Mesothelial cell of epicardium (in vitro differentiated cells): ENCODE measurements around the gene DCUN1D2. TPM values are rescaled to one million over a fixed set of nuclear protein-coding genes. Genes with fewer than 3 reads are reported as not detected.

Experiments
- DNase-seq, 2 experiments: peaks; one replicate each; pipeline ENCODE4 v3.0.0; 2021; ENCODE audit warnings: low spot score in 2 of 2; ENCODE audit not compliant: unreplicated experiment in 2 of 2
- H3K27ac Mint-ChIP-seq: 2 replicates; pipeline ENCODE4 v1.8.0; 2021; ENCODE audit warnings: mixed read lengths
- H3K27me3 Mint-ChIP-seq: 2 replicates; pipeline ENCODE4 v1.8.0; 2021; ENCODE audit warnings: low read depth, mixed read lengths
- H3K36me3 Mint-ChIP-seq: 2 replicates; pipeline ENCODE4 v1.8.0; 2021; ENCODE audit warnings: mixed read lengths
- H3K4me1 Mint-ChIP-seq: 2 replicates; pipeline ENCODE4 v1.8.0; 2021; ENCODE audit warnings: mixed read lengths
- H3K4me3 Mint-ChIP-seq: 2 replicates; pipeline ENCODE4 v1.8.0; 2021; ENCODE audit warnings: mild to moderate bottlenecking, moderate library complexity, mixed read lengths
- H3K9me3 Mint-ChIP-seq: 2 replicates; pipeline ENCODE4 v1.8.0; 2021; ENCODE audit warnings: mixed read lengths
- total RNA-seq: library from RNA; stranded (reverse); gene quantifications from 3 replicates; pipeline ENCODE4 v1.2.1, GENCODE V29; 2021
- TF ChIP-seq, protein P1 (sequence below): fragments of 200-600 bp; sonication (generic); IDR thresholded peaks from one replicate; pipeline ENCODE4 v1.5.0; 2021; ENCODE audit warnings: antibody characterized with exemption; ENCODE audit not compliant: unreplicated experiment

Gene DCUN1D2
- total RNA-seq, 1 donor from 2014 or later = 40.2 TPM

DNA sequence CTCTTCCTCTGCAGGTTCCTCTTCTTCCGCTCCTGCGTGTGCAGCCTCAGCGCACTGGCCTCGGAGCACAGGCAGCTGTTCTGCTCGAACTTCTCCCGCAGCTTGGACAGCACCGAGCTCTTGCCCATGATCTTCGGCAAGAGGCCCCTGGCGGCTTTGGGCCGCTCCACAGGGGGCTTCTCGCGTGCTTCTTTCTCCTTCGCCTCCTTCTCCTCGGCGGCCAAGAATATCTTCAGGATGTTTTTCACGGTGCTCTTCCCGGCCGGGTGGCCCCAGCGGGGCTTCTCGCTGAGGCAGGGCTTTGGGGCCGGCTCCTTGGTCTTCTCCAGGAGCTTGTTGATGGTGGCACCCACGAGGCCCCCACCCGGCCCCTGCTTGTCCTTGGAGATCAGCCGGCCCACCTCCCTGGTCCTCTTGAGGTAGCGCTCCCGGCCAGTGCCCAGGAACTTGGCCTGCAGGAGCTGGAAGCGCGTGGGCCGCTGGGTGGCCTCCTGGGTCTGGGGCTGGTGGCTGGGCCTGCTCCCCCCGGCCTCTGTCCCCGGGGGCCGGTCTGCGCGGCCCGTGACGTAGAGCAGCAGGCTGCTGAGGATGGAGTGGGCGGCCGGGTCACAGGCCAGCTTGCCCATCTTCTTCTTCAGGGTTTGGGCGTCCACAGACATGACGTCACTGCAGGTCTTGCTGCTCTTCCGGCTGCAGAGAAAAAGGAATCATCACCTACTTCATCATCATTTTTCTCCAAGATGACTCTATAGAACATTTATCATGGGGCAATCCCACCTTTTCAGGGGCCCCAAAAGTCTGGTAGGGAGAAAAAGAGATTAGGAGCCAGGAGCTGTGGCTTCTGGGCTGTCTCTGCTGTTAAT lies 82.7 kb downstream of the DCUN1D2 start:
- no peaks in the 10 kb centered on the region for H3K4me1 Mint-ChIP-seq
- TF ChIP-seq, protein P1, sequence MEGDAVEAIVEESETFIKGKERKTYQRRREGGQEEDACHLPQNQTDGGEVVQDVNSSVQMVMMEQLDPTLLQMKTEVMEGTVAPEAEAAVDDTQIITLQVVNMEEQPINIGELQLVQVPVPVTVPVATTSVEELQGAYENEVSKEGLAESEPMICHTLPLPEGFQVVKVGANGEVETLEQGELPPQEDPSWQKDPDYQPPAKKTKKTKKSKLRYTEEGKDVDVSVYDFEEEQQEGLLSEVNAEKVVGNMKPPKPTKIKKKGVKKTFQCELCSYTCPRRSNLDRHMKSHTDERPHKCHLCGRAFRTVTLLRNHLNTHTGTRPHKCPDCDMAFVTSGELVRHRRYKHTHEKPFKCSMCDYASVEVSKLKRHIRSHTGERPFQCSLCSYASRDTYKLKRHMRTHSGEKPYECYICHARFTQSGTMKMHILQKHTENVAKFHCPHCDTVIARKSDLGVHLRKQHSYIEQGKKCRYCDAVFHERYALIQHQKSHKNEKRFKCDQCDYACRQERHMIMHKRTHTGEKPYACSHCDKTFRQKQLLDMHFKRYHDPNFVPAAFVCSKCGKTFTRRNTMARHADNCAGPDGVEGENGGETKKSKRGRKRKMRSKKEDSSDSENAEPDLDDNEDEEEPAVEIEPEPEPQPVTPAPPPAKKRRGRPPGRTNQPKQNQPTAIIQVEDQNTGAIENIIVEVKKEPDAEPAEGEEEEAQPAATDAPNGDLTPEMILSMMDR = no peak
- H3K9me3 Mint-ChIP-seq = no peaks in the 10 kb centered on the region
- no peak for DNase-seq
- no peaks in the 10 kb centered on the region for H3K27me3 Mint-ChIP-seq
- no peak overlapping the region for H3K27ac Mint-ChIP-seq
- H3K4me3 Mint-ChIP-seq = no peak overlapping the region
- H3K36me3 Mint-ChIP-seq = no peaks in the 10 kb centered on the region

DNA sequence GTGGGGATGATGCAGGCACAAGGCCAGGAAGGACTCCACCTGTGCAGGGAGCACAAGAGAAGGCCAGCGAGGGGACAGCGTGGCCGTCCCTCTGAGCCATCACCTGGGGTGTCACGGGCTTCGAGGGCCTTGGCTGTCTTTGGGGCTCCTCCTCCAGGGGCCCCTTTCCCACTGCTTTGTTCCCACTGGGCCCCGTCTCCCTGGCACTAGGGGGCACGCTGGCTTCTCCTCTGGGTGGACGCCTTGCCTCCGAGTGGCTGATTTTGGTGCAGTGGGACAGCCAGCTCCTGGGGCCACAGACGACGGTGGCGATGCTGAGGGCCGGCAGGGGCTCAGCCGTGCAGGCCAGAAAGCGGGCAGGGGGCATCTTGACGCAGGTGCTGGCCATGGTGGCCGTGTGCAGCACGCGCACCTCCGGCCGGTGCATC lies 83.4 kb downstream of the DCUN1D2 start:
- Mint-ChIP-seq H3K4me1 (no peaks in the 10 kb centered on the region), H3K4me3 (no peak overlapping the region), H3K27me3 (no peaks in the 10 kb centered on the region), H3K27ac (no peak overlapping the region), H3K36me3 (no peaks in the 10 kb centered on the region), H3K9me3 (no peaks in the 10 kb centered on the region)
- TF ChIP-seq, protein P1 = no peak
- peak in 1 of 2 experiments; percentile 22 for DNase-seq

DNA sequence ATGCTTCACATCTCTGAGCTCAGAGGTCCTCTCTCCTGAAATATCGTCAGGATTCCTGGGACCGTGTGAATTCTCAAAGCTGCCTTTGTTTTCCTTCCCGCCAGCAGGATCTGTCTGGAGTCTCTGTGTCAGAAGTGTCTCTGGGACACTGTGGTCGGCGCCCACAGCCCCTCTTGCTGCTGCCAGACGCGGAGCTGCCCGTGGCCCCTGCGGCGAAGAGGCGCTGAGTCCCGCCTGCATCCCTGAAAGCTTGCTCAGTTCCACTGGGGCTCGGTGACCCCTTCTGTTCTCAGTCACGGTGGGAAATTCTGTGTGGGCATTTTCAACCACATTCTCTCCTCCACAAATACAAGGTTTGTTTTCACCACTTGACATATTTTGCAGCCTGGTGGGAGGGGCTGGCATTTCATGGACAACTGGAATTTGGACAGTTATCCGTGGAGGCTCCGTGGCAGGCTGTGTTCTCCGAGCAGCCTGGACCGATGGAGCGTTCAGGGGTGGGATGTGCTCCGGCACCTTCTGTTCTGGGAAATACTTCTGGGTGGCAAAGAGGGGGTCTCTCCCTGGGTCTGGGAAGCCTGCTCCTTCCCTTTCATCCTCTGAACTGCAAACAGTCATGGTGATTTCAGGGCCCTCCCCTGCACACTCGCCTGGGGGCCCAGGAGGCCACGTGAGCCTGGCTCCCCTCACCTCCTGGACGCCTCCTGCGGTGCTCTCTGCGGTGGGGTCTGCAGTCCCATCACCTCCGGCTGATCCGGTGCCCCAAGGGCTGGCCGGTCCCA lies 84.0 kb downstream of the DCUN1D2 start:
- H3K4me1 Mint-ChIP-seq = no peaks in the 10 kb centered on the region
- no peak overlapping the region for H3K27ac Mint-ChIP-seq
- peak in 1 of 2 experiments; percentile 32 for DNase-seq
- TF ChIP-seq, protein P1 = no peak
- no peaks in the 10 kb centered on the region for H3K9me3 Mint-ChIP-seq
- H3K27me3 Mint-ChIP-seq = no peaks in the 10 kb centered on the region
- no peak overlapping the region for H3K4me3 Mint-ChIP-seq
- H3K36me3 Mint-ChIP-seq = no peaks in the 10 kb centered on the region

Other genes starting within 250 kb of the DCUN1D2 start
- gene LAMP1, start 193.5 kb downstream of the DCUN1D2 start, total RNA-seq = 109 to 116 TPM (median 116 TPM) in 3 replicates
- gene GRTP1, start 126.6 kb downstream of the DCUN1D2 start, total RNA-seq = 13.6 to 14.7 TPM (median 13.7 TPM) in 3 replicates
- 3.4 to 4.2 TPM (median 4.1 TPM) in 3 replicates for gene ADPRHL1, start 37.2 kb downstream of the DCUN1D2 start, total RNA-seq
- 51.6 to 53.6 TPM (median 52.6 TPM) in 3 replicates for gene TFDP1, start 94.0 kb upstream of the DCUN1D2 start, total RNA-seq
- not detected in 3 replicates for gene ATP4B, start 167.5 kb upstream of the DCUN1D2 start, total RNA-seq
- gene GRK1, start 176.5 kb upstream of the DCUN1D2 start, total RNA-seq = 0.20 to 0.41 TPM (median 0.34 TPM) in 3 replicates